ENCODE data around the gene LDHAL6A. TPM values are rescaled to one million over a fixed set of nuclear protein-coding genes. Genes with fewer than 3 reads are reported as not detected.
A peak's percentile ranks its signal among the peaks of the same experiment; 100 is the strongest.
"Not testable (repeated sequence)": the region's sequence is repeated elsewhere in the genome, so short reads cannot be mapped to it uniquely, and the experiment has no call there.

LDHAL6A gene
- total RNA-seq: under 1 TPM in 1 of 2 experiments, not detected in 1; 0.19 TPM

DNA sequence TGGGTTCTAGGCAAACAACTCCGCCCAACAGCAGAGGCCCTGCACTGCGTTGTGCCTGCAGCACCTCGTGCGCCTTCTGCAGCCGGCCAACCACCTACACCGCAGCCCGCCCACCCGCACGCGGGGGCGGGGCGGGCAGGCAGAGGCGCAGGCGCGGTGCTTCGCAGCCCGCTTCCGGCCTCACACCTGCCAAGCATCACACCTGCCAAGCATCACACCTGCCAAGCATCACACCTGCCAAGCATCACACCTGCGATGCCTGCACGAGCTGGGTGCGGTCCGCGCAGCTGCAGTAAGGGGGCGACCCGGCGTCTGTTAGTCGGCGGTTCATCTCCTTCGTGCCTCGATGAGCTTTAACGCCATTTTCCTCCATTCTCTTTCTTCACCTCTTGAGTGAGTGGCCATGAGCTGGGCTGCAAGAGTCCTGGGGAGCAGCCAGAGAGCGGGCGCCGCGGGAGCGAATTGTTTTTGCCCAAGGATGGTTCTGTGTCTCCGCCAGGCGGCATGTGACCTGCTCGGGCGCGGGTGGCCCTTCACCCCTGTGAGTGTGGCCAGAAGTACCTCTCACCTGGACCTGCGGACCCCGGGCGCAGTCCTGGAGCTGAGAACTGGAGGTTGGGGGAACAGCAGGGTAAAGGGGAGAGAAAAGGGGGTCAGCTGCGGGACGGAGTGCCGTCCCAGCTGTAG, at the start of gene LDHAL6A:
LDHAL6A (plus strand) TSS at position 171 of the 687 bp plus-strand sequence. CDS start 825 bp downstream, outside the sequence.
- H3K4me3 Mint-ChIP-seq: peak within 1 kb of the TSS; percentile 14
- POLR2A ChIA-PET: interaction anchor here (0.5 kb wide), 1 partner anchor 23 kb away, joined by 3 read pairs; no protein-coding TSS in a partner anchor
- H3K36me3 Mint-ChIP-seq: no peaks in the 10 kb centered on the region

GRCh38 chr11:18407400-18407799, 48.3 kb upstream of the LDHAL6A start:
- H3K27me3 Mint-ChIP-seq; intact Hi-C loops (cut with micrococcal nuclease); H3K9me3 Mint-ChIP-seq; DNase-seq; H3K27ac Mint-ChIP-seq; H3K4me3 Mint-ChIP-seq: not testable (repeated sequence)
- ChIA-PET POLR2A (interaction anchor here (2.5 kb wide), 1 partner anchor 11 kb away, joined by 13 read pairs; no protein-coding TSS in a partner anchor), CTCF (interaction anchor here (1.1 kb wide), 1 partner anchor 87 kb away, joined by 3 read pairs; no protein-coding TSS in a partner anchor)
- H3K4me1 Mint-ChIP-seq (ENCODE audit: low read depth): peaks cover 11% of the 10 kb centered on the region
- peaks cover 38% of the 10 kb centered on the region for H3K36me3 Mint-ChIP-seq

More for the DNA sequence above, at the start of gene LDHAL6A:
- intact Hi-C loops (cut with micrococcal nuclease): no loop called here
- no peaks in the 10 kb centered on the region for H3K9me3 Mint-ChIP-seq
- H3K4me1 Mint-ChIP-seq (ENCODE audit: low read depth): no peaks in the 10 kb centered on the region
- H3K27ac Mint-ChIP-seq: no peak within 1 kb of the TSS
- peaks cover 4% of the 10 kb centered on the region for H3K27me3 Mint-ChIP-seq
- peak; percentile 17 for DNase-seq
- CTCF ChIA-PET: no interaction called here

GRCh38 chr11:18408558-18409291, 46.9 kb upstream of the LDHAL6A start:
- no peaks in the 10 kb centered on the region for H3K9me3 Mint-ChIP-seq
- no peak for DNase-seq
- no peaks in the 10 kb centered on the region for H3K27me3 Mint-ChIP-seq
- peaks cover 9% of the 10 kb centered on the region for H3K4me1 Mint-ChIP-seq (ENCODE audit: low read depth)
- peak overlapping the region; percentile 9 for H3K27ac Mint-ChIP-seq
- H3K36me3 Mint-ChIP-seq: peaks cover 26% of the 10 kb centered on the region
- POLR2A ChIA-PET: interaction anchor here (0.6 to 2.5 kb wide), 5 partner anchors 8 to 117 kb away, joined by 3 to 13 read pairs (median 4); partner anchors contain the start of gene TSG101
- intact Hi-C loops (cut with micrococcal nuclease): no loop called here
- CTCF ChIA-PET: no interaction called here
- H3K4me3 Mint-ChIP-seq: no peak overlapping the region

DNA sequence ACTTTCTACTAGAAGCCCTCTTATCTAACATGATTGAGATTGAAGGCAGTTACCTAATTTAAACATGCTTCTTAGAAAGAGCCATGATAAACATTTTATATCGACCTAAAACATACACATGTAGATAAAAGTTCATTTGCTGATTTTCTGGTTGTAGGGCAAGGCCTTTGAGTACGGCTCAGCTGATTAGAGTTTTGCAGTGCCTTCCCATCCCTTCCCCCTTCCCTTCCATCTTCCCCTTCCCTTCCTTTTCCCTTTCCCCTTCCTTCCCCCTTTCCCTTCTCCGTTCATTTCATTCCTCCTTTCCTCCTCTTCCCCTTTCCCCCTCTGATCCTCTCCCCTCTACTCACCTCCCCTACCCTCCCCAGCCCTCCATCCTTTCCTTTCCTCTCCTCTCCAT, 39.2 kb upstream of the LDHAL6A start:
- intact Hi-C loops (cut with micrococcal nuclease): no loop called here
- ChIA-PET CTCF (no interaction called here), POLR2A (no interaction called here)
- Mint-ChIP-seq H3K36me3 (no peaks in the 10 kb centered on the region), H3K4me1 (ENCODE audit: low read depth) (peaks cover 12% of the 10 kb centered on the region), H3K4me3 (no peak overlapping the region), H3K27ac (no peak overlapping the region), H3K27me3 (no peaks in the 10 kb centered on the region), H3K9me3 (no peaks in the 10 kb centered on the region)
- no peak for DNase-seq

DNA sequence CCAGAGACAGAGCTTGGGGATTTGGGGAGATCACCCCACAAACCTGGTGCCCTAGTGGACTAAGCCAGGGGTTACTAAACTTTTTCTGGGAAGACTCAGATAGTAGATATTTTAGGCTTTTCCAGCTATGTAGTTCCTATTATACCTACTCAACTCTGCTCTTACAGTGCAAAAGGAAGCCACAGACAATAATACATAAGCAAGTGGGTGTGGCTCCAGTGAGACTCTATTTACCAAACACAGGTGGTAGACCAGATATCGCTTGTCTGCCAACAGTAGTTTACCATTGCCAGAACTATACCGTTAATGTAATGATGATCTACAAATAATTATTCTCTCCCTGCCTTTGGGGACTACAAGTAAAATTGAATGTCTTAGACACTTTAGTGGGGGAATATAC, 36.6 kb upstream of the LDHAL6A start:
- no peak overlapping the region for H3K27ac Mint-ChIP-seq
- H3K36me3 Mint-ChIP-seq: no peaks in the 10 kb centered on the region
- intact Hi-C loops (cut with micrococcal nuclease): no loop called here
- ChIA-PET CTCF (no interaction called here), POLR2A (interaction anchor here (1.1 kb wide), 1 partner anchor 25 kb away, joined by 3 read pairs; the partner anchor contains the start of gene LDHA)
- no peaks in the 10 kb centered on the region for H3K9me3 Mint-ChIP-seq
- DNase-seq: no peak
- peaks cover 8% of the 10 kb centered on the region for H3K4me1 Mint-ChIP-seq (ENCODE audit: low read depth)
- H3K4me3 Mint-ChIP-seq: no peak overlapping the region
- no peaks in the 10 kb centered on the region for H3K27me3 Mint-ChIP-seq

GRCh38 chr11:18420067-18420466, 35.6 kb upstream of the LDHAL6A start:
- CTCF ChIA-PET: no interaction called here
- H3K4me1 Mint-ChIP-seq (ENCODE audit: low read depth): peaks cover 8% of the 10 kb centered on the region
- intact Hi-C loops (cut with micrococcal nuclease): no loop called here
- H3K27me3 Mint-ChIP-seq: no peaks in the 10 kb centered on the region
- no peak overlapping the region for H3K27ac Mint-ChIP-seq
- H3K36me3 Mint-ChIP-seq: no peaks in the 10 kb centered on the region
- DNase-seq: no peak
- POLR2A ChIA-PET: no interaction called here
- H3K4me3 Mint-ChIP-seq: no peak overlapping the region
- H3K9me3 Mint-ChIP-seq: no peaks in the 10 kb centered on the region

DNA sequence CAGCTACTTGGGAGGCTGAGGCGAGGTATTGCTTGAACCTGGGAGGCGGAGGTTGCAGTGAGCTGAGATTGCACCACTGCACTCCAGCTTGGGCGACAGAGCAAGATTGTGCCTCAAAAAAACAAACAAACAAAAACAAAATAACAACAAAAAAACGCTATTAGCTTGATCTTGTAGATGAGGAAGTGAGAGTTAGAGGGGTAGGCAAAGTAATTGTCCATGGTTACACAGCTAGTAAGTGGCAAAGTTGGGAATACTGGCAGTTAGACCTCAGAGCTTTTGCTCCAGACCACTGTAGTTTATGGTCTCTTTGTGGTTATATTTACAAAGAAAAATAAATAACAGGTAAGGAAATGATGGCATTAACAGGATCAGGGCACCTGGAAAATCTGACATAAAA, 28.4 kb upstream of the LDHAL6A start:
- POLR2A ChIA-PET: no interaction called here
- CTCF ChIA-PET: no interaction called here
- no peak for DNase-seq
- peaks cover 4% of the 10 kb centered on the region for H3K4me1 Mint-ChIP-seq (ENCODE audit: low read depth)
- H3K36me3 Mint-ChIP-seq: no peaks in the 10 kb centered on the region
- intact Hi-C loops (cut with micrococcal nuclease): no loop called here
- H3K4me3 Mint-ChIP-seq: no peak overlapping the region
- H3K27me3 Mint-ChIP-seq: no peaks in the 10 kb centered on the region
- peaks cover 2% of the 10 kb centered on the region for H3K9me3 Mint-ChIP-seq
- H3K27ac Mint-ChIP-seq: no peak overlapping the region

DNA sequence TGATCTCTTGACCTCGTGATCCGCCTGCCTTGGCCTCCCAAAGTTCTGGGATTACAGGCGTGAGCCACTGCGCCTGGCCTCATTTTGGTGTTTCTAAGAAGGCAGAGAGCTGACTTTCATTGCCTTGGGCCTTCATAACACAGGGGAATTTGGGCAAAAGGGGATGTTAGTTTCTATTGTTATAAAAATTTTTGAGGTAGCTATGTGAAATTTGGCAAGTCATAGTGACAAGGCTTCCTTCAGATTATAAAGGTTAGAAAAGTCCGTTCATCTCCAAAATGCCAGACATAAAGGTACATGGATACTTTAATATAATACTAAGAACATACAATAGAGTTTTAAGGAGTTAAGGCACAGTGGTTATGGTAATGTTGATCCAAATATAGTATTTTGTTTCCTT, 26.3 kb upstream of the LDHAL6A start:
- Mint-ChIP-seq H3K27me3 (no peaks in the 10 kb centered on the region), H3K27ac (no peak overlapping the region), H3K36me3 (no peaks in the 10 kb centered on the region), H3K4me3 (no peak overlapping the region), H3K4me1 (ENCODE audit: low read depth) (peaks cover 4% of the 10 kb centered on the region), H3K9me3 (peaks cover 12% of the 10 kb centered on the region)
- intact Hi-C loops (cut with micrococcal nuclease): no loop called here
- ChIA-PET CTCF (no interaction called here), POLR2A (no interaction called here)
- DNase-seq: no peak

GRCh38 chr11:18438691-18439090, 17.0 kb upstream of the LDHAL6A start:
- ChIA-PET POLR2A (no interaction called here), CTCF (no interaction called here)
- no peak for DNase-seq
- Mint-ChIP-seq H3K4me1 (ENCODE audit: low read depth) (no peaks in the 10 kb centered on the region), H3K4me3 (no peak overlapping the region), H3K9me3 (peaks cover 8% of the 10 kb centered on the region), H3K27me3 (peaks cover 3% of the 10 kb centered on the region), H3K27ac (no peak overlapping the region), H3K36me3 (no peaks in the 10 kb centered on the region)
- intact Hi-C loops (cut with micrococcal nuclease): no loop called here

DNA sequence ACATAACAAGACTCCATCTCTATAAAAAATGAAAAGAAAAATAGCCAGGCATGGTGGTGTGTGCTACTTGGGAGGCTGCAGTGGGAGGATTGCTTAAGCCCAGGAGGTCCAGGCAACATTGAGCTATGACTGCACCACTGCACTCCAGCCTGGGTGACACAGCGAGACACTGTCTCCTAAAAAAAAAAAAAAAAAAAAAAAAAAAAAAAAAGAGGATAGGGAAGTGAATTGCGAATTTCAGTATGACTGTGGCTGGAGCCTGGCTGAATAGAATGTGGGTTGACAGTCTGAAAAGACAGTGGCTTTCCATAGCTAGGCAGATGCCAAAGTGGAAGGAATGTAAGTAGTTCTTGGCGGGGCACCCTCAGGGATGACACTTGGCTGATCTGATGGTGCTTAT, 6.4 kb upstream of the LDHAL6A start:
- ChIA-PET POLR2A (no interaction called here), CTCF (no interaction called here)
- no peaks in the 10 kb centered on the region for H3K4me1 Mint-ChIP-seq (ENCODE audit: low read depth)
- no peaks in the 10 kb centered on the region for H3K9me3 Mint-ChIP-seq
- peaks cover 2% of the 10 kb centered on the region for H3K27me3 Mint-ChIP-seq
- intact Hi-C loops (cut with micrococcal nuclease): no loop called here
- no peaks in the 10 kb centered on the region for H3K36me3 Mint-ChIP-seq
- no peak overlapping the region for H3K4me3 Mint-ChIP-seq
- no peak overlapping the region for H3K27ac Mint-ChIP-seq
- no peak for DNase-seq

DNA sequence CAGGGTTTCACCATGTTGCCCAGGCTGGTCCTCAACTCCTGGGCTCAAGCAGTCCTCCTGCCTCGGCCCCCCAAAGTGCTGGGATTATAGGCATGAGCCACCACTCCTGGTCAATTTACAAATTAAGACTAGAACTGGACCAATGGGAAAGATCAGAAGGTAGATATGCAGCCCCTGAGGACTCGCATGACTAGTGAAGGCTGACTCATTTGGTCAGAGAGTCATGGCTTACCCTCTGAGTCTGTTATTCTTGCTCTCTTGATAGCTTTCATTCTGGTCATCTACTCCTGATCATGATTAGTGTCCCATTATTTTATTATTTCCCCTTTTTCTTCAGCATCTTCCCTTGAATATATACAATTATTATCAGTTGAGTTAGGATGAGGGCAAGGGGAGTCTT, 2.7 kb upstream of the LDHAL6A start:
- intact Hi-C loops (cut with micrococcal nuclease): no loop called here
- ChIA-PET POLR2A (no interaction called here), CTCF (interaction anchor here (0.6 to 0.7 kb wide), 2 partner anchors 11 to 211 kb away, joined by 3 read pairs; no protein-coding TSS in a partner anchor)
- peaks cover 6% of the 10 kb centered on the region for H3K27me3 Mint-ChIP-seq
- DNase-seq: no peak
- H3K36me3 Mint-ChIP-seq: no peaks in the 10 kb centered on the region
- H3K27ac Mint-ChIP-seq: no peak overlapping the region
- no peaks in the 10 kb centered on the region for H3K9me3 Mint-ChIP-seq
- no peak overlapping the region for H3K4me3 Mint-ChIP-seq
- H3K4me1 Mint-ChIP-seq (ENCODE audit: low read depth): no peaks in the 10 kb centered on the region

DNA sequence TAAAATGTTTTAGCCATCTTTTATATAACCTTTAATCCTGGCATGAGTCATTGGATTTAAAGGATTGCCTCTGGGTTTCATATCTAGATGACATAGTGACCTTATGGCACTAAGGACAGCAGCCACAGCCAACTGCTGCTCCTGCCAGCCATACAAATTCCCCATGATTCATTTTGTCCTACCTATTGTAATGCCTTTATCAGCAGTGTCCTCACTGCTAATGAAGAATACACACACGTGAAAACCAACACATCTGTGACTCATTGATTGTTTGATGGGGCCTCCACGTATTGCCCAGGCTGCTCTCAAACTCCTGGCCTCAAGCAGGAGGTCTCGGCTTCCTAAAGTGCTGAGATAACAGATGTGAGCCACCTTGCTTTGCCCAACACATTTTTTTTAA, 1.8 kb downstream of the LDHAL6A start:
- Mint-ChIP-seq H3K27ac (no peak overlapping the region), H3K27me3 (peaks cover 4% of the 10 kb centered on the region), H3K4me3 (no peak overlapping the region), H3K9me3 (no peaks in the 10 kb centered on the region), H3K4me1 (ENCODE audit: low read depth) (no peaks in the 10 kb centered on the region), H3K36me3 (no peaks in the 10 kb centered on the region)
- no peak for DNase-seq
- intact Hi-C loops (cut with micrococcal nuclease): no loop called here
- ChIA-PET POLR2A (no interaction called here), CTCF (no interaction called here)

GRCh38 chr11:18459634-18460033, 4.0 kb downstream of the LDHAL6A start:
- Mint-ChIP-seq H3K4me1 (ENCODE audit: low read depth) (no peaks in the 10 kb centered on the region), H3K4me3 (no peak overlapping the region), H3K36me3 (no peaks in the 10 kb centered on the region), H3K9me3 (no peaks in the 10 kb centered on the region), H3K27me3 (peaks cover 3% of the 10 kb centered on the region), H3K27ac (no peak overlapping the region)
- ChIA-PET CTCF (no interaction called here), POLR2A (no interaction called here)
- DNase-seq: no peak
- intact Hi-C loops (cut with micrococcal nuclease): no loop called here

All from activated CD4-positive, alpha-beta memory T cell treated with anti-CD3 and anti-CD28 coated beads for 36 hours (primary cell).